ENCODE results near the gene TMPRSS3. TPM values are rescaled to one million over a fixed set of nuclear protein-coding genes. Genes with fewer than 3 reads are reported as not detected.

Gene TMPRSS3
- 1.7 TPM for total RNA-seq

- no peak for DNase-seq (ENCODE audit: low spot score)
Observed at GRCh38 chr21:42395905-42396651, at the start of gene TMPRSS3. Gene TMPRSS3 (minus strand): TSS chr21:42396052. CDS start chr21:42395417, 635 bp downstream.

GRCh38 chr21:42445311-42445710 lies 49.5 kb upstream of the TMPRSS3 start:
- no peak for DNase-seq (ENCODE audit: low spot score)

GRCh38 chr21:42444745-42445059 lies 48.9 kb upstream of the TMPRSS3 start:
- no peak for DNase-seq (ENCODE audit: low spot score)

DNA sequence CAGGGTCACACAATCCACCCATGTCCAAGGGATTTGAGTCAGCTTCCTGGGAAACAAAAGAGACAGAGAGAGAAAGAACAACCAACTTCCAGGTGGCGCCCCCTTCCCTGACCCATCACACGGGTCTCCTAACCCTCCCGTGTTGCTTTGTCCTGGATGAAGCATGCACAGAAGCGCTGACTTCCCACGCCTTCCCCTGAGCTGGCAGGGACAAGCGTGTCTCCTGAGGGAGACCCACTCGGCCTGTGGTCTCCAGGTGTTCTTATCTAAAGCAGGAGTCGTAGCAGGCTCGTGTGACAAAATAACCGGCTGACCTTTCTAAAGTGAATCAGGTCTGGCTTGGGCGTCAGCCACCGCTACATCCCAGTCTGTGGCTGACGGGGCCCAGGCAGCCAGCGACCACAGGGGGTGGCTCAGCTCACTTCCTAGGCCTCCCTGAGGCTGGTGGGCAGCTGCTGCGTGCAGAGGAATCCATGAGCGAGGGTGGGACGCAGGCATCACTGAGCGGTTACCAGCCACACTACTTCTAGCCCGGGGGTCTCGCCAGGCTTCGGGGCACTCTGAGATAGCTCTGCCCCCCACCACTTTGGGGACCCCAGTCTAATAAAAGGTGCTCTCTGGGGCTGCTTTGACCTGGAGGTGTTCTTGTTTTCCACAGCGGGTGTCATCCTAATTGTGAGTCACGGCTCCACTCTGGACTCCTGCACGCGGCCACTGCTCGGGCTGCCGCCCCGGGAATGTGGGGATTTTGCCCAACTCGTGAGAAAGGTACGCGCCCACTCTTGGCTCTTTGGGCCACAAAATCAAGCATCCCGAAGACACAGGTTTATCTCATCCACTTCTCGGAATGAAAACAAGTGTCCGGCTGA lies 48.3 kb upstream of the TMPRSS3 start:
- no peak for DNase-seq (ENCODE audit: low spot score)

DNA sequence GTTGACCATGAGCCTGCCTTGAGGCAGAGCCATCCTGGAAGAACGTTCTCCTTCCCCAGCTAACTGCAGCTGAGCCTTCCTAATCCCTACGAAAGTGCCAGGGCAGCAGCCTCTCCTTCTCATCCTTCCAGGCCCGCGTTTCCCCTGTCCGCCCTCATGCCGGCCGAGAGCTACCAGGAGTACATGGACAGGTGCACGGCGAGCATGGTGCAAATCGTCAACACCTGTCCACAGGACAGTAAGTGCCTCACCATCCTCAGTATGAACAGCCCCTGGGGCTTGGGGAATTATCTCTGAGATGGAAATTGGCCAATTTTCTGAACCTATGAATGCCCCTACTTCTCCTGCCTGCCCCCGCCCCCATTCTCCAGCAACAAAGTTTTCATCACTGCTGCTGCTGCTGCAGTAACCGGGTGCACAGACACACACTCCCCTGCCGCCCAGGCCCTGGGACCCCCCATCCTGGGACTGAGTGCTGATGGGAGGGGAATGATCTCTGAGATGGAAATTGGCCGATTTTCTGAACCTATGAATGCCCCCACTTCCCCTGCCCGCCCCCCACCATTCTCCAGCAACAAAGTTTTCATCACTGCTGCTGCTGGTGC lies 47.4 kb upstream of the TMPRSS3 start:
- DNase-seq (ENCODE audit: low spot score), result no peak

DNA sequence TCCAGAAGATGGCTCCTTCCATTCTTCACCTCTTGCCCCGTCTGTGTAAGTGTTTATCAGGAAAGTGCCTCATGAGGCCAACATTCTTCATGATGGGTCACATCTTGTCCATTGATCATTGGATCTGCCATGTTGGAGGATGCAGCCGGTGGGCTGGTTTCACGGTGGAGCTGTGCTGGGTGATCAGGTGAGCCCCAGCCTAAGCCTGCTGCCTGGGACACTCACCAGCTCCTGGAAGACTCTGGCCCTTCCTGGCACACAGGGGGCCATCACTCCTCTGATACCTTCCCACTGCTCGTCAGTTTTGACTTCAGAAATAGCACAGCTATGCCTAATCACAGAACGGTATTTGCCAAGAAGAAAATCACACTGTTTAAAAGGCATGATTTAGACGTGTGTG lies 46.1 kb upstream of the TMPRSS3 start:
- DNase-seq (ENCODE audit: low spot score), result no peak

DNA sequence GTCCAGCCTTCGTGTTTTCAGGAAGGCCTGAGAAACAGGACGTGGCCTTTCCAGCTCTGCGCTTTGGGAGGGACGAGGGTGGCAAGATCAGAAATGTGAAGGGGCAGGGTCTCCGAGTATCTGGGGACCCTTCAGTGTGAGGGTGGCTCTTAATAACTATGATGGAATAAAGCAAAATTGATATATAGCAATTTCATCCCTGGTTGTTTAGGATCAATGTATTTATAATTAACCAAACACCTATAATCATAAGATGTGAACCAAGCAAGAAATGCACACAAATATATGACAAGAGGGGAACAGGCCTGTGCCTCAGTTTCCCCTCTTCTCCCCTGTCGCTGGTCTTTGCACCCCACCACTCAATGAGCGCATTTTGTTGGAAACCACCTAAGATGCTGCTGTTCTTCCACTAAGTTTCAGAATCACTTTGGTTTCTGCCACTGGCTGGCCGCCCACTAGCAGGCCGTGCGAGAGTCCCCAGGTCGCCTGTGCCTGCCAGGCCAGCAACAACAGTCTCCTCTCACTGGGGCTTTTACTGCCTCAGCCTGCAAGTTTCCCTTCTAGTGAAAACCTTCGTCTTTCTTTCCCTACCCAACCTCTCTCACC lies 44.4 kb upstream of the TMPRSS3 start:
- no peak for DNase-seq (ENCODE audit: low spot score)

- no peak for DNase-seq (ENCODE audit: low spot score)
Observed at GRCh38 chr21:42439284-42440186, 43.7 kb upstream of the TMPRSS3 start.

- DNase-seq (ENCODE audit: low spot score), result no peak
Observed at GRCh38 chr21:42438316-42439205, 42.7 kb upstream of the TMPRSS3 start.

GRCh38 chr21:42437786-42438185 lies 41.9 kb upstream of the TMPRSS3 start:
- no peak for DNase-seq (ENCODE audit: low spot score)

GRCh38 chr21:42436914-42437313 lies 41.1 kb upstream of the TMPRSS3 start:
- no peak for DNase-seq (ENCODE audit: low spot score)

DNA sequence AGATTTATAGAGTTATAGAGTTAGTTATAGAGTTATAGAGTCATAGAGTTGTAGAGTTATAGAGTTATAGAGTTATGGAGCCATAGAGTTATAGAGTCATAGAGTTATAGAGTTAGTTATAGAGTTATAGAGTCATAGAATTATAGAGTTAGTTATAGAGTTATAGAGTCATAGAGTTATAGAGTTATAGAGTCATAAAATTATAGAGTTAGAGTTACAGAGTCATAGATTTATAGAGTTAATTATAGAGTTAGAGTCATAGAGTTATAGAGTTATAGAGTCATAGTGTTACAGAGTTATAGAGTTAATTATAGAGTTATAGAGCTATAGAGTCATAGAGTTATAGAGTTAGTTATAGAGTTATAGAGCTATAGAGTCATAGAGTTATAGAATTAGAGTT lies 40.0 kb upstream of the TMPRSS3 start:
- no peak for DNase-seq (ENCODE audit: low spot score)

- no peak for DNase-seq (ENCODE audit: low spot score)
Observed at GRCh38 chr21:42435401-42435800, 39.5 kb upstream of the TMPRSS3 start.

GRCh38 chr21:42434884-42435283 lies 39.0 kb upstream of the TMPRSS3 start:
- DNase-seq (ENCODE audit: low spot score), result no peak

DNA sequence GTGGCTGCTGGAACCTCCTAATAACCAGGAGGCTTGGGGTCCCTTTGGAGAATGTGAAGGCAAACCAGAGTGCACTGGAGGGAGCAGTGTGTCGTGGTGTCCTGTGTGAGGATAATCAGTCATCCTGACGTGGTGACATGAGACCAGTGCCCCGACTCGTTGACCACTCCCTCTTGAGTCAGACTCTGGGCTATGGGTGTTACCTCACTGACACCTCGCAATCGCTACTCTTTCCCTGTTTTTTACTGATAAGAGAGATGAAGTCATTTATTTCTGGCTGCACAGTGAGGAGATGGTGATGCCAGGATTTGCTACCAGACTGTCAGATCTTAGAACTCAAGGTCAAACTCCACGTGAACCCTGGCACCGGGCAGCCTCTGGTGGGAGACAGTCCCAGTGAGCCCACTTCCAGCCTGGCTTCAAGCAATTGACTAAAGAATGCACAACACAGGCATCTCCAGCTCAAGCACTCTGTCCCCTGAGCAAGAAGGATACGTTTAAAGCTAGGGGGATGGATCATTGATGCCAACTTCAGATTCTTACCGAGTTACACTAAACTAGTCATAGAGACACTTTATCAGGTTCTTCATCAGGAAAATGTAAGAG lies 38.2 kb upstream of the TMPRSS3 start:
- DNase-seq (ENCODE audit: low spot score), result no peak

DNA sequence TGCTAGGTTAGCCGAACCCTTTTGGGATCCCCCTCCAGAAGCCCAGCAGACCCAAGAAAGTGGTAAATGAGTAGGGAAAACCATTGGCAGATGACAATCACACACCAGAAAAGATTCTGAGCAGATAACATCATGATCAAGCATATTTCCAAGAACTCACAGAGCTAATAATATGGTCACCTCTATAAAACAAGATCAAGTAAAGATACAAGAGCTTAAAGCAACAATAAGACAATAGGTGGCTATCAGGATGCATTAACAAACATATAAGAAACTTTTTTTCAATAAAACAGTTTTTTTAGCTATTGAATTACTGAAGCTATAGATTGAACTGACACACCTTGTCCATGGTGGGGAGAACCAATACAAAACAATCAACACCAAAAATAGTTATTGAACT lies 36.8 kb upstream of the TMPRSS3 start:
- no peak for DNase-seq (ENCODE audit: low spot score)

DNA sequence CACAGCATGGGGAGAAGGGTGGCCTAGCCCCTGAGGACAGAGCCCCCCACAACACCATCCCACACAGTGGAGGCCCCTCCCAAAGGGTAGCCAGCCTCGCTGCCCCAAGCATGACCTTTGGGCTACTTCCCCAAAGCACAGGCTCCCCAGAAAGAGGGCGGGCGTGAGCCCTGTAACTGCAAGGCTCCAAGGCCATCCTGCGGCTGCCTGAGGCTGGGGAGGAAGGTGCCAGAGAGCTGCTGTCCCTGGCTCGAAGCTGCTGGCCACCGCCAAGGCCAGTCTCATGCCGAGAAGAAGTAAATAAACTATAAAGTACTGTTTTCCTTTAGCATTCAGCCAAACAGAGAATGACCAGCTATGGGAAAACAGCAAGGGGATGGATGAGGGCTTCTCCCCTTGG lies 35.3 kb upstream of the TMPRSS3 start:
- no peak for DNase-seq (ENCODE audit: low spot score)

- no peak for DNase-seq (ENCODE audit: low spot score)
Observed at GRCh38 chr21:42430521-42430920, 34.7 kb upstream of the TMPRSS3 start.

- no peak for DNase-seq (ENCODE audit: low spot score)
Observed at GRCh38 chr21:42429856-42430255, 34.0 kb upstream of the TMPRSS3 start.

DNA sequence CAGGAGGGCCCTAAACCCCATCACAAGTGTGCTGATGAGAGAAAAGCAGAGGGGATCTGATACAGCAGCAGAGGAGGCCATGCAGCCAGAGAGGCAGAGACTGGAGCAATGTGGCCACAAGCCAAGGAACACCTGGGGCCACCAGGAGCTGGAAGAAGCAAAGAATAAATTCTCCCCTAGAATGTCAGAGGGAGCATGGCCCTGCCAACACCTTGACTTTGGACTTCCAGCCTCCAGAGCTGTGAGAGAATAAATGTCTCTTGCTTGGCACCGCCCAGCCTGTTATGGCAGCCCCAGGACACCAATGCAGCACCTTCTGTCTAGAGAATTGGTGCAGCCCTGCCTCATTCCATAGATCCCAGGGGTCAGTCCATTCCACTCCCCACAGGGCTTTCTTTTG lies 33.2 kb upstream of the TMPRSS3 start:
- no peak for DNase-seq (ENCODE audit: low spot score)

Data from ureter (tissue), 1 donor.